GM21367 (cell line): ENCODE measurements around the gene NIM1K.
"Not testable (repeated sequence)": the region's sequence is repeated elsewhere in the genome, so short reads cannot be mapped to it uniquely, and the experiment has no call there.

Experiments
- ATAC-seq: cut with Tn5 transposase; IDR thresholded peaks from one replicate; pipeline ENCODE4 v1.9.1; 2021; ENCODE audit not compliant: unreplicated experiment

Gene NIM1K

GRCh38 chr5:43227655-43228054, 35.6 kb downstream of the NIM1K start:
- no peak for ATAC-seq

- no peak for ATAC-seq
Observed at GRCh38 chr5:43230707-43231106, 38.7 kb downstream of the NIM1K start.

- no peak for ATAC-seq
Observed at GRCh38 chr5:43231977-43232376, 40.0 kb downstream of the NIM1K start.

- no peak for ATAC-seq
Observed at GRCh38 chr5:43232943-43233833, 41.2 kb downstream of the NIM1K start.

- no peak for ATAC-seq
Observed at GRCh38 chr5:43233946-43234345, 41.9 kb downstream of the NIM1K start.

GRCh38 chr5:43236653-43237355, 44.8 kb downstream of the NIM1K start:
- ATAC-seq: no peak

GRCh38 chr5:43242196-43242595, 50.2 kb downstream of the NIM1K start:
- ATAC-seq: no peak

GRCh38 chr5:43243270-43243669, 51.2 kb downstream of the NIM1K start:
- ATAC-seq: no peak

- ATAC-seq: peak; percentile 67
Observed at GRCh38 chr5:43244823-43245565, 53.0 kb downstream of the NIM1K start.

GRCh38 chr5:43245724-43246385, 53.8 kb downstream of the NIM1K start:
- peak; percentile 48 for ATAC-seq

GRCh38 chr5:43251754-43252153, 59.7 kb downstream of the NIM1K start:
- no peak for ATAC-seq

GRCh38 chr5:43255704-43256103, 63.7 kb downstream of the NIM1K start:
- ATAC-seq: no peak

GRCh38 chr5:43256261-43256966, 64.4 kb downstream of the NIM1K start:
- ATAC-seq: no peak

- ATAC-seq: no peak
Observed at GRCh38 chr5:43258116-43258515, 66.1 kb downstream of the NIM1K start.

GRCh38 chr5:43262269-43262668, 70.2 kb downstream of the NIM1K start:
- ATAC-seq: not testable (repeated sequence)

GRCh38 chr5:43268188-43268820, 76.3 kb downstream of the NIM1K start:
- ATAC-seq: no peak

- no peak for ATAC-seq
Observed at GRCh38 chr5:43270645-43271044, 78.6 kb downstream of the NIM1K start.

- no peak for ATAC-seq
Observed at GRCh38 chr5:43273552-43273951, 81.5 kb downstream of the NIM1K start.

- ATAC-seq: no peak
Observed at GRCh38 chr5:43274435-43275114, 82.5 kb downstream of the NIM1K start.
